HG03378 (cell line): Measurements from ENCODE around the gene MUC5B.

Source experiments
- ATAC-seq: cut with Tn5 transposase; IDR thresholded peaks from one replicate; pipeline ENCODE4 v1.9.1; 2021; ENCODE audit warnings: mild to moderate bottlenecking, moderate library complexity; ENCODE audit not compliant: unreplicated experiment

The MUC5B gene

GRCh38 chr11:1279674-1280055, 56.8 kb downstream of the MUC5B start:
- ATAC-seq, result no peak

- no peak for ATAC-seq
Measured at GRCh38 chr11:1280116-1281035, 57.5 kb downstream of the MUC5B start.

GRCh38 chr11:1281326-1281973, 58.6 kb downstream of the MUC5B start:
- ATAC-seq, result no peak

DNA sequence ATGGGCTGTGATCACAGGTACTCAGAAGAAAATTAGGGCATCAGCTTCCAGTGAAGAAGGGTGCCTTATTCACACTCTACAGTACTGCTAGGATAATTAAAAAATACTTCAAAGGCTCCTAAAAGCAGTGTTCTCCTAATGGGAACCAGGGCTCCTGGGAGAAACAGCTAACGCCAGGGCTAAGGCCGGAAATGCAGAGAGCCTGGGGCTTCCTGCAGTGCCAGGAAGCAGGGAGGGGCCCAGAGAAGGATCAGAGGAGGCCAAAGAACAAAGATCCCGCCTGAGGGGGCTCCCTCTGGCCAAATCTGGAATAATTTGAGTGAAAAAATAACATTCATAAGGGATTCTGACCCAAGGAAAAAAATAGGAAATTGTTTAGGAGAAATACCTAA, 59.1 kb downstream of the MUC5B start:
- ATAC-seq, result no peak

- ATAC-seq, result no peak
Measured at GRCh38 chr11:1283091-1283511, 60.2 kb downstream of the MUC5B start.

GRCh38 chr11:1283906-1284305, 61.0 kb downstream of the MUC5B start:
- ATAC-seq, result no peak

DNA sequence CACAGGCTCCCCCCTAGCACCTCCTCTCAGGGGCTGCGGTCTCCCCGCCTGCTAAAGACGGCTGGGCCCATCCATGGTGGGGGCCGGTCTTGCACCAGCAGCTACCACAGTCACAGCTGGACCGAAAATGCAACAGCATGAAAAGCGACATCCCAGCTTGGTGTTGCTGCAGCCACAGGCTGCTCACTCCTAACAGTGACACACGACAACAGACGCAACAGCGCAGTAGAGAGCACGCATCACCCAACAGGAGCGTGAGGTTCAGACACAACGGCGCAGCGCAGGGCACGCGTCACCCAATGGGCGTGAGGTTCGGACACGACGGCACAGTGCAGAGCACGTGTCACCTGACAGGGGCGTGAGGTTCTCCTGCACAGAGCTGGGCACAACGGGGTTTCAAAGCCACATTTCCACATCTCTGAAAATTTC, 62.5 kb downstream of the MUC5B start:
- no peak for ATAC-seq

GRCh38 chr11:1285876-1286275, 63.0 kb downstream of the MUC5B start:
- no peak for ATAC-seq

GRCh38 chr11:1287928-1288327, 65.1 kb downstream of the MUC5B start:
- no peak for ATAC-seq

GRCh38 chr11:1288426-1289151, 65.7 kb downstream of the MUC5B start:
- ATAC-seq, result no peak

DNA sequence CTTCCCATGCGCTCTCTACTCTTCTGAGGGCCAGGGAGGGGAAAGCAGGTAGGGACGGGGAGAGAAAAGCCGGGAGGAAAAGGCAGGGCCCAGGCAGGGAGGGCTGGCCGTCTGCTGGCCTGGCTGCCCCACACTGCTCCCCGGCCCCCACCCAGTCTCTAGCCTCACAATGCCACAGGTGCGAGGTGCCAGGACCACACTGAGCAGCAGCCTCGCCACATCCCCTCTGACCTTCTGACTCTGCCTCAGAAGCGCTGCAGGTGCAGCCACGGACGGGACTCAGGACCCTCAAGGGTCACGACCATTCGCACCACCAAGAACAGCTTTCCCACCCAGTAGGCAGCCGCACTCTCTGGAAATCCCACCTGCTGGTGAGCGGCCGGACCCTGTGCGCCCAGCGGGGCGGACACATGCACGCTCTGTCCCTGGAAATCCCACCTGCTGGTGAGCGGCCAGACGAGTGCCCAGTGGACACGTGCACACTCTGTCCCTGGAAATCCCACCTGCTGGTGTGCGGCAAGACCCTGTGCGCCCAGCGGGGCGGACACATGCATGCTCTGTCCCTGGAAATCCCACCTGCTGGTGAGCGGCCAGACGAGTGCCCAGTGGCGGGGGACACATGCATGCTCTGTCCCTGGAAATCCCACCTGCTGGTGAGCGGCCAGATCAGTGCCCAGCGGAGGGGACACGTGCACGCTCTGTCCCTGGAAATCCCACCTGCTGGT, 66.5 kb downstream of the MUC5B start:
- no peak for ATAC-seq

GRCh38 chr11:1290052-1291040, 67.5 kb downstream of the MUC5B start:
- no peak for ATAC-seq

- no peak for ATAC-seq
Measured at GRCh38 chr11:1291295-1292017, 68.6 kb downstream of the MUC5B start.

DNA sequence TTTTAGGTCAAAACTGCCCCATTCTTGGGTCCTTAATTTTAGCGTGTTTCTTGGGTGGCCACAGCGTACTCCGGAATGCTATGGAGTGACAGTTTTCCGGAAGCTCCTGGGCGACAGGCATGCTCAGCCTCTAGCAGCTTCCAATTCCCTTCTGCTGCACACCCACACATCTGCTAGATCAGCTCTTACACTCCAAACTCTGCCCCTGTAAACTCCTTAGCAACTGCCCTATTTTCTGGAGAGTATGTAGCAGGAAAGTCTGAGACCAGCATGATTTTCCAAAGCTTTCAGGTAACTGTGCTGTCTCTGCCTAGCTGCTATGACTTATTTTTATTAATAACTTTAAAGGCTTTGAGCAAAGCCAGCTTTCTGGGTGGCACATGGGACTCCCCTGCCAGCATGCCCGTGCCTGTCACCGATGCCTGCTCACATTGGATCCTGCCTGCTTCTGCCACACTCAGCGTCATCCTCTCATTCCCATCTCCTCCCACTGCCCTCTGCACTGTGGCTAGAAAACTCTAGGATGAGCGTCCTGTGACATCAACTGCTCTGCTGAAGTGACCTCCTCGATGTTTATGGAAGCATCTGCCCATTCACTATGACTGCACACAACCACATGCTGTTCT, 69.3 kb downstream of the MUC5B start:
- ATAC-seq, result no peak

- ATAC-seq, result no peak
Measured at GRCh38 chr11:1292644-1293618, 70.1 kb downstream of the MUC5B start.

GRCh38 chr11:1293619-1294015, 70.8 kb downstream of the MUC5B start:
- ATAC-seq, result no peak

GRCh38 chr11:1295086-1295485, 72.2 kb downstream of the MUC5B start:
- ATAC-seq, result no peak
